Esophagus (tissue), 2 donors: Measurements from ENCODE around the gene PHACTR3. TPM values are rescaled to one million over a fixed set of nuclear protein-coding genes. Genes with fewer than 3 reads are reported as not detected.

ENCODE experiments used
- H3K27ac ChIP-seq, 2 donors: one replicate each; pipeline ENCODE4 v1.5.1; 2013; ENCODE audit warnings: low read depth in 2 of 2, mild to moderate bottlenecking in 2 of 2, inconsistent platforms in 1 of 2, low read length in 1 of 2, moderate library complexity in 1 of 2
- H3K27me3 ChIP-seq, 2 donors: one replicate each; pipeline ENCODE4 v1.6.1; 2013; ENCODE audit warnings: low read length in 2 of 2, control low read depth in 1 of 2, mild to moderate bottlenecking in 1 of 2; ENCODE audit not compliant: insufficient read depth in 2 of 2, control insufficient read depth in 1 of 2
- H3K36me3 ChIP-seq, 2 donors: one replicate each; pipeline ENCODE4 v1.6.1; 2013; ENCODE audit warnings: low read length in 1 of 2; ENCODE audit not compliant: control insufficient read depth in 2 of 2, insufficient read depth in 2 of 2
- H3K4me1 ChIP-seq, 2 donors: one replicate each; pipeline ENCODE4 v1.6.1; 2013; ENCODE audit warnings: low read length in 1 of 2; ENCODE audit not compliant: control insufficient read depth in 2 of 2, insufficient read depth in 2 of 2
- H3K4me3 ChIP-seq, 2 donors: one replicate each; pipeline ENCODE4 v1.5.1; 2013; ENCODE audit warnings: low read length in 2 of 2, mild to moderate bottlenecking in 2 of 2, low read depth in 1 of 2, moderate library complexity in 1 of 2
- H3K9me3 ChIP-seq, 2 donors: one replicate each; pipeline ENCODE4 v1.6.1; 2013; ENCODE audit warnings: mild to moderate bottlenecking in 2 of 2, low read depth in 1 of 2, low read length in 1 of 2, moderate library complexity in 1 of 2; ENCODE audit not compliant: control insufficient read depth in 2 of 2, insufficient read depth in 1 of 2
- WGBS, 2 donors: extraction: QIAGEN DNeasy Blood & Tissue Kit; methylation state at CpG; one replicate each; pipeline ENCODE4 v1.1.7; 2013; 5-methylcytosine and 5-hydroxymethylcytosine counted together
- polyA plus RNA-seq, 2 donors: library from polyadenylated mRNA; stranded (reverse); fragments of 200-250 nt; gene quantifications; one replicate each; pipeline ENCODE4 v1.2.3, GENCODE V29; 2013
- donor health status: healthy with polysubstance abuse.
- donor health status: Bipolar disorder and iron deficiency.

Gene PHACTR3
- polyA plus RNA-seq, 2 donors: 0.27 to 0.83 TPM

DNA sequence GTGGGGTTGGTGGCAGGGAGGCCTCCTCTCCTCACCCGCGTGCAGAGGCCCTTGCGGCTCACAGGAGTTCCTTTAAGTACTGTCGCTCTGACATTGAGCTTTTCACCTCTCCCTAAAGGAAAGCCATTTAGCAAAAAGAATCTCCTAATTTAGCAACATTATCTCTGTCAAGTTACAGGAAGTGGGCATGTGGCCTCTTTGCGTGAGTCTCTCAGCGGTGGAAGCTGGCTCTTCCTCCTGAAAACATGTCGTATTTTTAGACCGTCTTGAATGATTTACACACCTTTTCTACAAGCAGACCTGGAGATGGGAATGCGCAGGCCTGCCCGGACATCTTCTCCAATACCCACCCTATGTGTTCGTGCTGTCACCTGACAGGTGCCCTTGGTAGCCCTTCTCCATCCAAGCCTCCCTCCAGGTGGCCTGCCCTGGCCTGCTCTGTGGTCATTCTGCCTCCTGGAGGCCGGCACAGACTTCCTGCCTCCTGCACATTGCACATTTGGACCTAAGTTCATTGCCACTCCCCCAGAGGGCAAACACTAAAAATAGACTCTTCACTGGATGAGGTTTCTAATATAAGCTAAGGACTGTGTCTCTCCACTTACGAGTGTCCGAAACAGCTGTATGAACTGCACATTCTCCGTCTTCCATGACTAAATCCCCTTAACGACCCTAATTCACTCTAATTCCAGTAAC, 18.5 kb upstream of the PHACTR3 start:
- H3K4me1 ChIP-seq: peaks cover 0 to 4% of the 10 kb centered on the region in 2 donors
- no peaks in the 10 kb centered on the region for H3K27me3 ChIP-seq
- H3K27ac ChIP-seq: no peak overlapping the region
- 68 to 70% methylated on average over 16 of the region's 16 CpGs for WGBS, 2 donors
- H3K4me3 ChIP-seq: no peak overlapping the region
- H3K9me3 ChIP-seq: peaks cover 0 to 3% of the 10 kb centered on the region in 2 donors
- no peaks in the 10 kb centered on the region for H3K36me3 ChIP-seq

DNA sequence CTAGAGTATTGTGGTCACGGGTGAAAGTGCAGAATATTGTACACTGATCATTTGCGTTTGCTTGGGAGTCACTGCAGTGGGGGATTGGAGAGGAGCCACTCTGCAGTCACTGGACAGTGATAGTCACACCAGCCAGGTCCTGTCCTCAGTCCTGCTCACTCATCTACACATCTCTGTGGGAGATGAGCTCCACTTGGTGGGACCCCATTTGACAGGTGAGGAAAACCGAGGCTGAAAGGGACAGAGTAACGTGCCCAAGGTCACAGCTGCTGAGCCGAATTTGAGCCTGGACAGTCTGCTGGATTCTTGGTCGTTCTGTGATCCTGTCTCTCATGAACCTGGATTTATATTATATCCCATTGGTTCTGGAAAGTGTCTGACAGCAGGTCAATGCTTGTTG, 17.7 kb upstream of the PHACTR3 start:
- H3K36me3 ChIP-seq: no peaks in the 10 kb centered on the region
- H3K27me3 ChIP-seq: no peaks in the 10 kb centered on the region
- no peak overlapping the region for H3K27ac ChIP-seq
- no peak overlapping the region for H3K4me3 ChIP-seq
- WGBS, 2 donors: 84 to 87% methylated on average over 6 of the region's 6 CpGs
- peaks cover 0 to 4% of the 10 kb centered on the region in 2 donors for H3K4me1 ChIP-seq
- peaks cover 0 to 3% of the 10 kb centered on the region in 2 donors for H3K9me3 ChIP-seq

DNA sequence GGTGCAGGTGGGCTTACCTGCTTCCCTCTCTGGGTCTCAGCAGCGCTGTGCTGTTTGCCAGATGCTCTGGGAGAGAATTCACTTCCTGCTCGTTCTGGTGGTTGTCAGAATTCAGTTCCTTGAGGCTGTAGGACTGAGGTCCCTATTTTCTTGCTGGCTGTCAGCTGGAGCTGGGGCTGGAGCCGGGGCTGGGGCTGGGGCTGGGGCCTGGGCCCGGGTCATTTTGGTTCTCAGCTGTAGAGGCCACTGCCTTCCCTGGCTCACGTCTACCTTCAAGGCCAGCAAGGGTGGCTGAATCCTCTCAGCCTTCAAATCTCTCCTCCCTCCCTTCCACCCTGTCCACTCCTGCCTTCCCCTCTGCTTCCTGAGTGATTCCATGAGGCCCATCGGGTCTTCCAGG, 16.8 kb upstream of the PHACTR3 start:
- Histone ChIP-seq H3K4me1 (peaks cover 0 to 4% of the 10 kb centered on the region in 2 donors), H3K27me3 (no peaks in the 10 kb centered on the region), H3K9me3 (peaks cover 0 to 3% of the 10 kb centered on the region in 2 donors), H3K36me3 (no peaks in the 10 kb centered on the region), H3K4me3 (no peak overlapping the region), H3K27ac (no peak overlapping the region)
- 83 to 84% methylated on average over 6 of the region's 6 CpGs for WGBS, 2 donors

DNA sequence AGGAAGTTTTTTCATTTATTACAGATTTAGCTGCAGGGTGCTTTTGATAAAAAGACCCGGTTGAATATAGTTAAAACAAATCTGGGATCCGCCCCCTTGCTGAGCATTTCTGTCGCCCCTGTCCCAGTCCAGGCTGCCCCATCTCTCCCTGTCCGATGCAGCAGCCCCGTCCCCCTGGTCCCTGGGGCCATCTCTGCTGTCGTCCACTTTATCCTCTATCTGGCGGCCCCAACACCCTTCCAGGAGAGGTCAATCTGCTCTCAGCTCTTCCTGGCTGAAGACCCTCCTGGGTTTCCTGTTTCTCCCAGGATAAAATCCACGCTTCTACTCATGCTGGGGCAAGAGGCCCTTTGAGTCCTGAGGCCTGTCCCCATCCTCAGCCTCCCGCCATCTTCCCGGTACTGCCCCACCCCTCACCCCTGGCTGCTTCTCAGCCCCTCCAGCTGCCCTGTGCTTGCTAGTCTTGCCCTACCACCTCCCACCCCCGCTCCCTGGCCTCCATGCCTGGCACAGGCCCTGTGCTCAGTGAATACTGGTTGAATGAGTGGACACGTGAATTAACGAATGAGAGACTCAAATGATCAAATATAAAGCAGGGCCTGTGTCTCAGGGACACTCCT, 16.0 kb upstream of the PHACTR3 start:
- Histone ChIP-seq H3K4me1 (peaks cover 0 to 4% of the 10 kb centered on the region in 2 donors), H3K9me3 (peaks cover 0 to 3% of the 10 kb centered on the region in 2 donors), H3K4me3 (no peak overlapping the region), H3K36me3 (no peaks in the 10 kb centered on the region), H3K27ac (no peak overlapping the region), H3K27me3 (no peaks in the 10 kb centered on the region)
- 85% methylated on average over 13 of the region's 13 CpGs for WGBS, 2 donors

DNA sequence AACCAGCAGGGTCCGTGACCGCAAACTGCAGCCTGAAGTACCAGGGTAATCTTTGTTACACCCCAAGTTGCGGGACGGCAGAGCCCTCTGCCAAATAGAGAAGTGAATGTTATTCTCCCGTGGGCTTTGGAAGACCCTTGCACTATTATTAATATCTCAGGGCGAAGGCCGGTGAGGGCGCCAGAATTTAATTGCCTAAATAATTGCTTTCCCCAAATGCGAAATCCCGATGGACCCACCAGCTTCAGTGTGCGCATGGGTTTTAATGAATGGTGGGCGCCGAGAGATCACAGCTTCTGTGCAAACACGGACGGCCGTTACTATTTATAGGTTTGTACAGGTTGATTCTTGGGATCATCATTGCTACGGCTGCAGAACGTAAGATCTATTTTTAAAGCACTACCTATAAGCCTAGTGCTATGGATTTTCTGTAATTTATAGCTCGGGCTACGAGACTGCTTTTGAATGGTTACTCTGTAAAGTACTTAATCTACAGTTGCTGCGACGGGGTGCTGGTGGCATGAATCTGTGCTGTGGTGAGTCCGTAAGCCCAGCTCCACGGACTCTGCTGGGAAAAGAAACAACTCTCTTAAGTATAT, 15.2 kb upstream of the PHACTR3 start:
- H3K27ac ChIP-seq: no peak overlapping the region
- no peak overlapping the region for H3K4me3 ChIP-seq
- no peaks in the 10 kb centered on the region for H3K27me3 ChIP-seq
- H3K9me3 ChIP-seq: peaks cover 0 to 3% of the 10 kb centered on the region in 2 donors
- 88 to 89% methylated on average over 24 of the region's 24 CpGs for WGBS, 2 donors
- peaks cover 0 to 1% of the 10 kb centered on the region in 2 donors for H3K4me1 ChIP-seq
- H3K36me3 ChIP-seq: no peaks in the 10 kb centered on the region

DNA sequence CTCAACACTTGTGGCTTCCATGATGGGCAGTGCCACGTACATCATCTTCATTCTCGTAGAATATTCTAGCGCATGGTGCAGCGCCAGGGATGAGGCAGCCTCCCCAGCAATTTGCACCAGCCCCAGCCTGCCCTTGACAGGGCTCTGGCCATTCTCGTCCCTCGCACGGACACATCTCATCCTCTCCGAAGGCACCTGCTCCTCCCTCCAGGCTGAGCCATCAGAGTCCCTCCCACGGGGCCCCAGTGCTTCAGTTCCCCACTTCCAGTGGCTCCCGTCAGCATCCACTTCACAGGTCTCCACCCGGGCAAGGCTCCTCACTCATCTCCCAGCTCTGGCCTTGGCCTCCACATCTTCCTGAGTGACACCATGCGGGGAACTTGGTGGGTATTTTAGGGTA, 13.3 kb upstream of the PHACTR3 start:
- Histone ChIP-seq H3K27me3 (no peaks in the 10 kb centered on the region), H3K4me1 (no peaks in the 10 kb centered on the region), H3K27ac (no peak overlapping the region), H3K9me3 (peaks cover 0 to 3% of the 10 kb centered on the region in 2 donors), H3K4me3 (no peak overlapping the region), H3K36me3 (no peaks in the 10 kb centered on the region)
- 89 to 91% methylated on average over 12 of the region's 12 CpGs for WGBS, 2 donors

DNA sequence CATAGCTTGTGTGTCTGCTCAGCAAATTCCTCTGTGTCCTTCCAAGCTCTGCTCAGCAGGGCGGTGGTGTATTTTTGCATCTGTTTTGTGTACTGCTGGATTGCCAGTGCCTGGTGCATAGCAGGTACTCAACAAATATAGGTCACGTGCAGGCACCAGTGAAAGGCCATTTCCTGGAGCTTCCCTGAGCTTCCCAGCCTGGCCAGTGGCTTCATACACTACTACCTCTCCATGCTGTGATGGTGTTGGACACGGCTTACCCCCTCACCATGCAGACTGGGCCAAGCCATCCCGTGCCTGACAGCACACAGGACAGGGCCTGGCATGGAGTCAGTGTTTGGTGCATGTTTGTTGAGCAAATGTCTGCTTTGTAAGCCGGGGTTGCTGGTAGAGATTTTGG, 7.7 kb upstream of the PHACTR3 start:
- Histone ChIP-seq H3K4me3 (no peak overlapping the region), H3K27ac (no peak overlapping the region), H3K4me1 (no peaks in the 10 kb centered on the region), H3K9me3 (no peaks in the 10 kb centered on the region), H3K36me3 (no peaks in the 10 kb centered on the region), H3K27me3 (no peaks in the 10 kb centered on the region)
- 66 to 69% methylated on average over 5 of the region's 5 CpGs for WGBS, 2 donors

DNA sequence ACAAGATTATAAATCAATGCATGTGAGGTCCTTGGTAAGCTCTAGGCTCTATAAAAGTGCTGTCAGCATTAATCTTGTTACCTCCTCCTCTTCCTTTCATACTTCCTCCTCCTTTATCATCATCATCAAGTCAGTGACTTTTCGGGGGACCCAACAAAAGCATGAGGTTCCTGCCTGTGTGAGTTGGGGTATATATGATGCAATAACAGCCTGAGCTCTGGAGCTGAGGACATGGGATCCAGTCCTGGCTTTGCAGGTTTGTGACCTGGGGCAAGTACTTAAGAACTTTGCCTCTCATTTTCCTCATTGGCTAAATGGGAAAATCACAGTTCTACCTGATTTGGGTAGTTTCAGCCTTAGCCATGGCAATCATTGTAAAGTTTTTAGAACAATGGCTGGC, 7.1 kb upstream of the PHACTR3 start:
- Histone ChIP-seq H3K4me1 (no peaks in the 10 kb centered on the region), H3K36me3 (no peaks in the 10 kb centered on the region), H3K4me3 (no peak overlapping the region), H3K27me3 (no peaks in the 10 kb centered on the region), H3K9me3 (no peaks in the 10 kb centered on the region), H3K27ac (no peak overlapping the region)
- 70 to 80% methylated on average over 1 of the region's 1 CpG for WGBS, 2 donors

DNA sequence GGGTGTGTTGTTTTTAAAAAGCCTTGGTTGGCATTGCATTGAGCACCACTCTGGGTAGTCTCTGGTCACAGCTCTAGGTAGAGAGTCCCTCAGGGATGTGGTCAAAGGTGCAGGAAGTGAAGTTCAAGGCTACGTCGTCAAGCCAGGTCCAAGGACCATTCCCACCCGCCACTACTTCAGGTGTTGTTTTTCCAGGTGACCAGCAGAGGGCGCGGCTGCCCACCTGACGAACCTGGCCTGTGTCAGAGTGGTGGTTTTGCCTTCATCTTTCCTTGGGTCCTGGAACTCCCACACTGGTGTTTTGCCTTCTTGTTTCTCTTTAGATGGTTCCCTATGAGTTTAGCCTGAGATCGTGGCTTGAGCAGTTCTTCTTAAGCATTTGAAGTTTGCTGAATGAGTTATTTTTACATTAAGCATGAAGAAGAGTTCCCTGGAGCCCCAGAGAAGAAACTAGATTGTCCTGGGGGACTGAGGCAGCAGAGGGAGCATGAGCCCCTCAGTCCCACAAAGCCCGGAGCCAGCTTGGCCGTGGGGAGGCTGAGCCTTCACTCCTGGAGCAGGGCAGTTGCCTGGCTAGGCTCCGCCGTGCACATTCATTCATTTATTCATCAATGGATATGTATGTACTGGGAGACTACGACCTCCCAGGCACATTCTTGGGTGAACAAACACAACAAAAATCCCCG, 5.6 kb upstream of the PHACTR3 start:
- H3K4me1 ChIP-seq: no peaks in the 10 kb centered on the region
- H3K4me3 ChIP-seq: no peak overlapping the region
- peaks cover 4 to 6% of the 10 kb centered on the region in 2 donors for H3K27me3 ChIP-seq
- H3K36me3 ChIP-seq: no peaks in the 10 kb centered on the region
- H3K9me3 ChIP-seq: no peaks in the 10 kb centered on the region
- no peak overlapping the region for H3K27ac ChIP-seq
- WGBS, 2 donors: 25 to 27% methylated on average over 13 of the region's 13 CpGs
